Measurements from ENCODE around the gene IKBKE.

DNA sequence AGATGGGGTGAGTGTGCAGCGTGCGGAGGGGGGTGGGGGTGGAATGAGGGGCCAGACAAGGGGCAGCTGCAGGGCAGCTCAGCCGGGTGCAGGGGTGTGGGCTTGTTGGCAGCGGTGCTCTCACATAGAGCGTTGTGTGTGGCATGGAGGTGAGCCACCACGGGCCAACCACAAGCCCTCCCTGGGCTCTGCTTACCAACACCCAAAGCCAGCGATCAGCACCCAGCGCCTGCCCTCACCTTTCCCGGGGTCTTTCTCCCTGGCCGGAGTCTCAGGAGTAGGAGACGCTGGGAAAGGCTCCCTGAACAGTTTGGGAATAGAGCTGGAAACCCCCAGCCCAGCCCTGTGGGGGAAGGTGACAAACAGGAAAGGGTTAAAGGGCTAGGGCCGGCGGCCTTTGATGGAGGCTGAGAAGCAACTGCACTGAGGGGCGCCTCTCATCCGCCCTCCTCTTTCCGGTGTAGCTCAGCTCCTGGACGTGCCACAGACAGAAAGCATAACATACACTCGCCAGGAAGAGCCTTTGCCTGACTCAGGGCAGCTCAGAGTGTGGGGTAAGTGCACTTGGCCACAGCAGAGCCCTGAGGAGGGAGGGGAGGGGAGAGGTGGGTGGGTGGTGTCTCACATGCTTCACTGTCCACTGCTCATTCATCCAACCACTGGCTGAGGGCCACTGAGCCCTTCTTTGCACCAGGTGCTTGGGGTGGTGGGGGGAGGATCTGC is 577 bp downstream of the IKBKE start:
- no peak for TF ChIP-seq POLR2A (IDR thresholded peaks at IDR 0.05; ENCODE audit: low read length)
- no peak for TF ChIP-seq GATA1 (IDR thresholded peaks at IDR 0.05; ENCODE audit: low read depth, low read length)
